ENCODE measurements around the gene AFF2.

The AFF2 gene

DNA sequence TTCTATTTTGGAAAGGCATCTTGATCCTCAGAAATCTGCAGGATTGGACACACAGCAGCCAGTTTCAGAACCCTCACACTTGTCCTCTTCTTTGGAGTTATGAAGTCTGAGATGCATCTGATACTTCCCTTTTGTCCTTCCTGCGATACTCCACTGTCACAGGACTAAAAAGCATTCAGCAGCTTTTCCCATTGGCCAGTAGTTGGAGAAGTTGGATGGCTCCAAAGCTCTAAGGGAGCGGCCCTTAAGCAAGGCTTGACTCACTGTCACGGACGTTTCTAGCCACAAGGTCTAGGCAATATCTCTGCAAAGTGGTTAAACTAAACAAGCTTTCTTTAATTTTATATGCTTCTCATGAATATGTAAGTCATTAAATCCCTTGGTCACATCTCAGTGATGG lies 417.0 kb downstream of the AFF2 start:
- ATAC-seq = no peak
- TF ChIP-seq, protein P1, sequence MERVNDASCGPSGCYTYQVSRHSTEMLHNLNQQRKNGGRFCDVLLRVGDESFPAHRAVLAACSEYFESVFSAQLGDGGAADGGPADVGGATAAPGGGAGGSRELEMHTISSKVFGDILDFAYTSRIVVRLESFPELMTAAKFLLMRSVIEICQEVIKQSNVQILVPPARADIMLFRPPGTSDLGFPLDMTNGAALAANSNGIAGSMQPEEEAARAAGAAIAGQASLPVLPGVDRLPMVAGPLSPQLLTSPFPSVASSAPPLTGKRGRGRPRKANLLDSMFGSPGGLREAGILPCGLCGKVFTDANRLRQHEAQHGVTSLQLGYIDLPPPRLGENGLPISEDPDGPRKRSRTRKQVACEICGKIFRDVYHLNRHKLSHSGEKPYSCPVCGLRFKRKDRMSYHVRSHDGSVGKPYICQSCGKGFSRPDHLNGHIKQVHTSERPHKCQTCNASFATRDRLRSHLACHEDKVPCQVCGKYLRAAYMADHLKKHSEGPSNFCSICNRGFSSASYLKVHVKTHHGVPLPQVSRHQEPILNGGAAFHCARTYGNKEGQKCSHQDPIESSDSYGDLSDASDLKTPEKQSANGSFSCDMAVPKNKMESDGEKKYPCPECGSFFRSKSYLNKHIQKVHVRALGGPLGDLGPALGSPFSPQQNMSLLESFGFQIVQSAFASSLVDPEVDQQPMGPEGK (CRISPR knock-in tag; IDR thresholded peaks at IDR 0.05; ENCODE audit: borderline replicate concordance) = no peak
- TF ChIP-seq ZFP3 (CRISPR knock-in tag; IDR thresholded peaks at IDR 0.05) (no peak), ESRRG (CRISPR knock-in tag; IDR thresholded peaks at IDR 0.05) (no peak), ZNF8 (CRISPR knock-in tag; IDR thresholded peaks at IDR 0.05) (no peak), RARB (CRISPR knock-in tag; IDR thresholded peaks at IDR 0.05) (no peak), BACH2 (CRISPR knock-in tag; IDR thresholded peaks at IDR 0.05; ENCODE audit: borderline replicate concordance) (no peak), CSDC2 (CRISPR knock-in tag; IDR thresholded peaks at IDR 0.05) (no peak), ZNF70 (CRISPR knock-in tag; IDR thresholded peaks at IDR 0.05) (no peak), ZC3H10 (CRISPR knock-in tag; IDR thresholded peaks at IDR 0.05) (no peak), GLIS3 (CRISPR knock-in tag; IDR thresholded peaks at IDR 0.05) (no peak), ISL1 (CRISPR knock-in tag; IDR thresholded peaks at IDR 0.05) (no peak), ZFP30 (CRISPR knock-in tag; IDR thresholded peaks at IDR 0.05) (no peak), SNAI2 (CRISPR knock-in tag; IDR thresholded peaks at IDR 0.05) (no peak), ARNTL (CRISPR knock-in tag; IDR thresholded peaks at IDR 0.05; ENCODE audit: borderline replicate concordance, low read depth) (no peak), OSR1 (CRISPR knock-in tag; IDR thresholded peaks at IDR 0.05) (no peak), TOX (CRISPR knock-in tag; IDR thresholded peaks at IDR 0.05; ENCODE audit: borderline replicate concordance) (no peak)
- TF ChIP-seq, protein P2, sequence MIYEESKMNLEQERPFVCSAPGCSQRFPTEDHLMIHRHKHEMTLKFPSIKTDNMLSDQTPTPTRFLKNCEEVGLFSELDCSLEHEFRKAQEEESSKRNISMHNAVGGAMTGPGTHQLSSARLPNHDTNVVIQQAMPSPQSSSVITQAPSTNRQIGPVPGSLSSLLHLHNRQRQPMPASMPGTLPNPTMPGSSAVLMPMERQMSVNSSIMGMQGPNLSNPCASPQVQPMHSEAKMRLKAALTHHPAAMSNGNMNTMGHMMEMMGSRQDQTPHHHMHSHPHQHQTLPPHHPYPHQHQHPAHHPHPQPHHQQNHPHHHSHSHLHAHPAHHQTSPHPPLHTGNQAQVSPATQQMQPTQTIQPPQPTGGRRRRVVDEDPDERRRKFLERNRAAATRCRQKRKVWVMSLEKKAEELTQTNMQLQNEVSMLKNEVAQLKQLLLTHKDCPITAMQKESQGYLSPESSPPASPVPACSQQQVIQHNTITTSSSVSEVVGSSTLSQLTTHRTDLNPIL (CRISPR knock-in tag; IDR thresholded peaks at IDR 0.05; ENCODE audit: low read depth) = no peak
- TF ChIP-seq, protein P3, sequence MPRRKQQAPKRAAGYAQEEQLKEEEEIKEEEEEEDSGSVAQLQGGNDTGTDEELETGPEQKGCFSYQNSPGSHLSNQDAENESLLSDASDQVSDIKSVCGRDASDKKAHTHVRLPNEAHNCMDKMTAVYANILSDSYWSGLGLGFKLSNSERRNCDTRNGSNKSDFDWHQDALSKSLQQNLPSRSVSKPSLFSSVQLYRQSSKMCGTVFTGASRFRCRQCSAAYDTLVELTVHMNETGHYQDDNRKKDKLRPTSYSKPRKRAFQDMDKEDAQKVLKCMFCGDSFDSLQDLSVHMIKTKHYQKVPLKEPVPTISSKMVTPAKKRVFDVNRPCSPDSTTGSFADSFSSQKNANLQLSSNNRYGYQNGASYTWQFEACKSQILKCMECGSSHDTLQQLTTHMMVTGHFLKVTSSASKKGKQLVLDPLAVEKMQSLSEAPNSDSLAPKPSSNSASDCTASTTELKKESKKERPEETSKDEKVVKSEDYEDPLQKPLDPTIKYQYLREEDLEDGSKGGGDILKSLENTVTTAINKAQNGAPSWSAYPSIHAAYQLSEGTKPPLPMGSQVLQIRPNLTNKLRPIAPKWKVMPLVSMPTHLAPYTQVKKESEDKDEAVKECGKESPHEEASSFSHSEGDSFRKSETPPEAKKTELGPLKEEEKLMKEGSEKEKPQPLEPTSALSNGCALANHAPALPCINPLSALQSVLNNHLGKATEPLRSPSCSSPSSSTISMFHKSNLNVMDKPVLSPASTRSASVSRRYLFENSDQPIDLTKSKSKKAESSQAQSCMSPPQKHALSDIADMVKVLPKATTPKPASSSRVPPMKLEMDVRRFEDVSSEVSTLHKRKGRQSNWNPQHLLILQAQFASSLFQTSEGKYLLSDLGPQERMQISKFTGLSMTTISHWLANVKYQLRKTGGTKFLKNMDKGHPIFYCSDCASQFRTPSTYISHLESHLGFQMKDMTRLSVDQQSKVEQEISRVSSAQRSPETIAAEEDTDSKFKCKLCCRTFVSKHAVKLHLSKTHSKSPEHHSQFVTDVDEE (CRISPR knock-in tag; IDR thresholded peaks at IDR 0.05) = no peak

DNA sequence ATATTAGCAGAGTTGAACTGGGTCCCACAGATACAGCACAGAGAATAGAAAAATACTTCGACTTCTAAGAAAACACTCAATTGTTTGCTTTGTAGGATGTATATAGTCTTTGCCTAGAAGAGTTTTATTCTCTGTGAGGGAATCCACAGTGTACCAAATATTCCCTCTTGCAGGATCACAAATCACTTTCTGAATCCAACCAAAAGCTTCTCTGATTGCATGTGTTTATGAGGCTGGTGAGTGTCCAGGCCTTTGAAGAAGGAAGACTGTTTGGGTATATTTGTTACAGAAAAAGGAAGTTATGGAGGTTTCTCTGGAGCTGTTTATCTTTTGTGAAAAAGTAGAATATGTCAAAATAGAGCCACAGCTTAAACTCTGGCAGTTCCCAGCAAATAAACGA lies 423.2 kb downstream of the AFF2 start:
- no peak for ATAC-seq
- TF ChIP-seq ESRRG (CRISPR knock-in tag; IDR thresholded peaks at IDR 0.05) = no peak
- no peak for TF ChIP-seq TOX (CRISPR knock-in tag; IDR thresholded peaks at IDR 0.05; ENCODE audit: borderline replicate concordance)
- TF ChIP-seq, protein P4, sequence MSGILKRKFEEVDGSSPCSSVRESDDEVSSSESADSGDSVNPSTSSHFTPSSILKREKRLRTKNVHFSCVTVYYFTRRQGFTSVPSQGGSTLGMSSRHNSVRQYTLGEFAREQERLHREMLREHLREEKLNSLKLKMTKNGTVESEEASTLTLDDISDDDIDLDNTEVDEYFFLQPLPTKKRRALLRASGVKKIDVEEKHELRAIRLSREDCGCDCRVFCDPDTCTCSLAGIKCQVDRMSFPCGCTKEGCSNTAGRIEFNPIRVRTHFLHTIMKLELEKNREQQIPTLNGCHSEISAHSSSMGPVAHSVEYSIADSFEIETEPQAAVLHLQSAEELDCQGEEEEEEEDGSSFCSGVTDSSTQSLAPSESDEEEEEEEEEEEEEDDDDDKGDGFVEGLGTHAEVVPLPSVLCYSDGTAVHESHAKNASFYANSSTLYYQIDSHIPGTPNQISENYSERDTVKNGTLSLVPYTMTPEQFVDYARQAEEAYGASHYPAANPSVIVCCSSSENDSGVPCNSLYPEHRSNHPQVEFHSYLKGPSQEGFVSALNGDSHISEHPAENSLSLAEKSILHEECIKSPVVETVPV (CRISPR knock-in tag; IDR thresholded peaks at IDR 0.05) = no peak
- no peak for TF ChIP-seq ZNF8 (CRISPR knock-in tag; IDR thresholded peaks at IDR 0.05)
- TF ChIP-seq, protein P5, sequence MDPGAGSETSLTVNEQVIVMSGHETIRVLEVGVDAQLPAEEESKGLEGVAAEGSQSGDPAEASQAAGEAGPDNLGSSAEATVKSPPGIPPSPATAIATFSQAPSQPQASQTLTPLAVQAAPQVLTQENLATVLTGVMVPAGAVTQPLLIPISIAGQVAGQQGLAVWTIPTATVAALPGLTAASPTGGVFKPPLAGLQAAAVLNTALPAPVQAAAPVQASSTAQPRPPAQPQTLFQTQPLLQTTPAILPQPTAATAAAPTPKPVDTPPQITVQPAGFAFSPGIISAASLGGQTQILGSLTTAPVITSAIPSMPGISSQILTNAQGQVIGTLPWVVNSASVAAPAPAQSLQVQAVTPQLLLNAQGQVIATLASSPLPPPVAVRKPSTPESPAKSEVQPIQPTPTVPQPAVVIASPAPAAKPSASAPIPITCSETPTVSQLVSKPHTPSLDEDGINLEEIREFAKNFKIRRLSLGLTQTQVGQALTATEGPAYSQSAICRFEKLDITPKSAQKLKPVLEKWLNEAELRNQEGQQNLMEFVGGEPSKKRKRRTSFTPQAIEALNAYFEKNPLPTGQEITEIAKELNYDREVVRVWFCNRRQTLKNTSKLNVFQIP (CRISPR knock-in tag; IDR thresholded peaks at IDR 0.05; ENCODE audit: borderline replicate concordance, low read depth) = no peak
- no peak for TF ChIP-seq TCF4 (CRISPR knock-in tag; IDR thresholded peaks at IDR 0.05; ENCODE audit: borderline replicate concordance)

DNA sequence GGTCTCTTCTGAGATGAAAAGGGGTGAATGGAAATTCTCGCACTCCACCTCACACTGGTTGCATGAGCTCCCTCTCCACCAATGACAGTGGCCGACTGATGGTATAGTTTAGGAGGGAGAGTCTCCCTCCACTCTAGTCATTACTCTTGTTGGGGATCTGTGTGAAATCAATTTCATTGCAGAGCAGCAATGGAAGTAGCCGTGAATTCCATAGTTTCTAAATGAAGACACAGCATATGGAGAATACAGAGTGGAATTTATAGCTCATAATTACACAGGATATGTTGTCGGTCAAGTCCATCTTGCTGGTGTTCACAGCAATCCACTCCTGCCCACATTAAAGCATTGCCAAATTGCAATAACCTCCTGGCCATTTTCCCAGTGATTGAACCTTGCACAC lies 426.0 kb downstream of the AFF2 start:
- ATAC-seq = no peak
- TF ChIP-seq SNAI2 (CRISPR knock-in tag; IDR thresholded peaks at IDR 0.05) (no peak), PPARA (CRISPR knock-in tag; IDR thresholded peaks at IDR 0.05; ENCODE audit: borderline replicate concordance) (no peak), ZC3H10 (CRISPR knock-in tag; IDR thresholded peaks at IDR 0.05) (no peak), OSR1 (CRISPR knock-in tag; IDR thresholded peaks at IDR 0.05) (no peak), ZFP3 (CRISPR knock-in tag; IDR thresholded peaks at IDR 0.05) (no peak), ZNF565 (CRISPR knock-in tag; conservative IDR thresholded peaks at IDR 0.05; ENCODE audit: low read depth) (no peak)
- TF ChIP-seq, protein P2 (CRISPR knock-in tag; IDR thresholded peaks at IDR 0.05; ENCODE audit: low read depth) = no peak
